Measurements from ENCODE around the gene ZNF83. TPM values are rescaled to one million over a fixed set of nuclear protein-coding genes. Genes with fewer than 3 reads are reported as not detected.

The ZNF83 gene
- total RNA-seq, 3 donors from 2014 or later (not counting 1 experiment from before 2014, with no cell fraction given), result 46.8 to 114 (median 96.9) TPM

- intact Hi-C loops (cut with micrococcal nuclease), result no loop called here
- no peaks in the 10 kb centered on the region for H3K9me3 Mint-ChIP-seq
- TF ChIP-seq CTCF (IDR thresholded peaks at IDR 0.05), result no peak
Observed at GRCh38 chr19:52669586-52669985, 31.4 kb upstream of the ZNF83 start.

GRCh38 chr19:52667972-52668371 lies 29.8 kb upstream of the ZNF83 start:
- H3K9me3 ChIP-seq (ENCODE audit: control insufficient read depth, insufficient read depth, low read length), result no peaks in the 10 kb centered on the region
- H3K27ac ChIP-seq (ENCODE audit: low read length), result no peak overlapping the region
- intact Hi-C loops (cut with micrococcal nuclease), result no loop called here
- H3K36me3 ChIP-seq (ENCODE audit: control insufficient read depth, insufficient read depth, low read length), result no peaks in the 10 kb centered on the region
- H3K36me3 Mint-ChIP-seq, result no peaks in the 10 kb centered on the region
- H3K27me3 ChIP-seq (ENCODE audit: control insufficient read depth, insufficient read depth, low read length), result no peaks in the 10 kb centered on the region
- no peaks in the 10 kb centered on the region for H3K27me3 Mint-ChIP-seq (ENCODE audit: low read depth in 2 of 2)
- no peak overlapping the region for H3K27ac Mint-ChIP-seq
- H3K4me3 ChIP-seq (ENCODE audit: low read length), result no peak overlapping the region
- H3K4me3 Mint-ChIP-seq, result no peak overlapping the region
- ATAC-seq (no peak), DNase-seq (no peak)
- WGBS (ENCODE audit: insufficient coverage), result 98% methylated on average over 5 of the region's 6 CpGs
- peaks cover 6 to 14% of the 10 kb centered on the region in 2 donors for H3K4me1 Mint-ChIP-seq
- H3K9me3 Mint-ChIP-seq, result no peaks in the 10 kb centered on the region
- no peak for TF ChIP-seq CTCF (IDR thresholded peaks at IDR 0.05)
- peaks cover under 1% of the 10 kb centered on the region for H3K4me1 ChIP-seq (ENCODE audit: control insufficient read depth, insufficient read depth, low read length)

More at GRCh38 chr19:52669586-52669985, 31.4 kb upstream of the ZNF83 start:
- peaks cover 11% of the 10 kb centered on the region for H3K4me1 ChIP-seq (ENCODE audit: control insufficient read depth, insufficient read depth, low read length)
- no peak overlapping the region for H3K27ac ChIP-seq (ENCODE audit: low read length)
- no peaks in the 10 kb centered on the region for H3K27me3 ChIP-seq (ENCODE audit: control insufficient read depth, insufficient read depth, low read length)
- Mint-ChIP-seq H3K4me1 (peaks cover 18 to 26% of the 10 kb centered on the region in 2 donors), H3K4me3 (no peak overlapping the region), H3K36me3 (no peaks in the 10 kb centered on the region), H3K27me3 (ENCODE audit: low read depth in 2 of 2) (no peaks in the 10 kb centered on the region), H3K27ac (peak overlapping the region in 1 of 2 donors; percentile 12)
- 94% methylated on average over 4 of the region's 5 CpGs for WGBS (ENCODE audit: insufficient coverage)
- no peaks in the 10 kb centered on the region for H3K36me3 ChIP-seq (ENCODE audit: control insufficient read depth, insufficient read depth, low read length)
- H3K9me3 ChIP-seq (ENCODE audit: control insufficient read depth, insufficient read depth, low read length), result no peaks in the 10 kb centered on the region
- no peak for DNase-seq
- H3K4me3 ChIP-seq (ENCODE audit: low read length), result no peak overlapping the region
- ATAC-seq, result no peak

- Mint-ChIP-seq H3K36me3 (no peaks in the 10 kb centered on the region), H3K27me3 (ENCODE audit: low read depth in 2 of 2) (no peaks in the 10 kb centered on the region)
- intact Hi-C loops (cut with micrococcal nuclease), result no loop called here
Observed at GRCh38 chr19:52666506-52666905, 28.4 kb upstream of the ZNF83 start.

More at GRCh38 chr19:52666506-52666905, 28.4 kb upstream of the ZNF83 start:
- Histone ChIP-seq H3K4me1 (ENCODE audit: control insufficient read depth, insufficient read depth, low read length) (no peaks in the 10 kb centered on the region), H3K4me3 (ENCODE audit: low read length) (no peak overlapping the region), H3K36me3 (ENCODE audit: control insufficient read depth, insufficient read depth, low read length) (peaks cover 3% of the 10 kb centered on the region), H3K9me3 (ENCODE audit: control insufficient read depth, insufficient read depth, low read length) (no peaks in the 10 kb centered on the region), H3K27me3 (ENCODE audit: control insufficient read depth, insufficient read depth, low read length) (no peaks in the 10 kb centered on the region), H3K27ac (ENCODE audit: low read length) (no peak overlapping the region)
- ATAC-seq, result no peak
- no peaks in the 10 kb centered on the region for H3K9me3 Mint-ChIP-seq
- peak overlapping the region in 1 of 2 donors; percentile 56 for H3K27ac Mint-ChIP-seq
- no peak overlapping the region for H3K4me3 Mint-ChIP-seq
- no peak for TF ChIP-seq CTCF (IDR thresholded peaks at IDR 0.05)
- DNase-seq, result no peak
- peaks cover 8 to 18% of the 10 kb centered on the region in 2 donors for H3K4me1 Mint-ChIP-seq

Measured in natural killer cell (primary cell).